HCEC 1CT (cell line): ENCODE results near the gene ARPC1B.
A peak's percentile ranks its signal among the peaks of the same experiment; 100 is the strongest.
"Not testable (repeated sequence)": the region's sequence is repeated elsewhere in the genome, so short reads cannot be mapped to it uniquely, and the experiment has no call there.

ENCODE experiments used
- DNase-seq: peaks from one replicate; pipeline ENCODE4 v3.0.0-alpha.2; 2017

ARPC1B gene

GRCh38 chr7:99374111-99375064 lies at the start of gene ARPC1B:
Gene ARPC1B, plus strand, starts transcription at chr7:99374730. Its CDS starts 10,985 bp downstream, at chr7:99385715.
- DNase-seq, result peak; percentile 72

- DNase-seq, result no peak
These were observed 49.5 kb upstream of the ARPC1B start for GRCh38 chr7:99325001-99325493.

- peak; percentile 91 for DNase-seq
These were observed 48.7 kb upstream of the ARPC1B start, which contains the start of gene ARPC1A for GRCh38 chr7:99325592-99326407. Gene ARPC1A, plus strand, starts transcription at chr7:99325898. Its CDS starts 7,456 bp downstream, at chr7:99333354.

- DNase-seq, result no peak
These were observed 48.1 kb upstream of the ARPC1B start for GRCh38 chr7:99326408-99326782.

- peak; percentile 86 for DNase-seq
These were observed 44.1 kb upstream of the ARPC1B start for GRCh38 chr7:99330314-99330961.

- DNase-seq, result no peak
These were observed 43.5 kb upstream of the ARPC1B start for GRCh38 chr7:99331002-99331401.

- DNase-seq, result no peak
These were observed 34.9 kb upstream of the ARPC1B start for GRCh38 chr7:99339595-99339994.

- DNase-seq, result peak; percentile 2
These were observed 33.9 kb upstream of the ARPC1B start for GRCh38 chr7:99340659-99341058.

GRCh38 chr7:99344061-99344647 lies 30.4 kb upstream of the ARPC1B start:
- DNase-seq, result no peak

- not testable (repeated sequence) for DNase-seq
These were observed 23.9 kb upstream of the ARPC1B start for GRCh38 chr7:99350641-99351040.

- no peak for DNase-seq
These were observed 22.3 kb upstream of the ARPC1B start for GRCh38 chr7:99352247-99352646.

- no peak for DNase-seq
These were observed 19.4 kb upstream of the ARPC1B start for GRCh38 chr7:99355098-99355497.

GRCh38 chr7:99357701-99358490 lies 16.6 kb upstream of the ARPC1B start:
- no peak for DNase-seq

GRCh38 chr7:99358521-99358920 lies 16.0 kb upstream of the ARPC1B start:
- DNase-seq, result not testable (repeated sequence)

GRCh38 chr7:99359465-99360154 lies 14.9 kb upstream of the ARPC1B start:
- no peak for DNase-seq

- DNase-seq, result peak; percentile 83
These were observed 11.7 kb upstream of the ARPC1B start for GRCh38 chr7:99362801-99363200.

GRCh38 chr7:99363286-99363685 lies 11.2 kb upstream of the ARPC1B start:
- DNase-seq, result no peak

- no peak for DNase-seq
These were observed 9.0 kb upstream of the ARPC1B start for GRCh38 chr7:99365318-99366141.

GRCh38 chr7:99366646-99367045 lies 7.9 kb upstream of the ARPC1B start:
- no peak for DNase-seq
